ENCODE data around the gene PEX16. TPM values are rescaled to one million over a fixed set of nuclear protein-coding genes. Genes with fewer than 3 reads are reported as not detected.
A peak's percentile ranks its signal among the peaks of the same experiment; 100 is the strongest.

Gene PEX16
- total and polyA plus RNA-seq, 2 of the 13 experiments (the other 11 are each of a cell fraction or from before 2014, with no cell fraction given) = 12.5 to 21.8 TPM

- no peak for TF ChIP-seq ZNF619 (CRISPR knock-in tag; IDR thresholded peaks at IDR 0.05)
- TF ChIP-seq KDM2A (CRISPR knock-in tag; IDR thresholded peaks at IDR 0.05; ENCODE audit: borderline replicate concordance, low read depth) = peak; percentile 41; the same call in 1 of the 2 replicates
- no peak for TF ChIP-seq CERS6 (CRISPR knock-in tag; IDR thresholded peaks at IDR 0.05)
- TF ChIP-seq ZBTB25 (CRISPR knock-in tag; IDR thresholded peaks at IDR 0.05) = peak; percentile 41
- TF ChIP-seq ZNF780A (CRISPR knock-in tag; IDR thresholded peaks at IDR 0.05) = no peak
- TF ChIP-seq ZNF292 (CRISPR knock-in tag; IDR thresholded peaks at IDR 0.05; ENCODE audit: borderline replicate concordance, low read depth) = no peak
- no peak for TF ChIP-seq ZNF577 (CRISPR knock-in tag; IDR thresholded peaks at IDR 0.05; ENCODE audit: borderline replicate concordance, low read depth)
- TF ChIP-seq ZMAT5 (CRISPR knock-in tag; IDR thresholded peaks at IDR 0.05; ENCODE audit: borderline replicate concordance, low read depth) = no peak
- peak; percentile 65; the same call in 1 of the 2 replicates for TF ChIP-seq HOXA5 (CRISPR knock-in tag; IDR thresholded peaks at IDR 0.05)
- peak; percentile 91 for TF ChIP-seq GATAD1 (CRISPR knock-in tag; IDR thresholded peaks at IDR 0.05)
- TF ChIP-seq ZBTB46 (CRISPR knock-in tag; IDR thresholded peaks at IDR 0.05; ENCODE audit: borderline replicate concordance) = peak; percentile 67; the same call in 1 of the 2 replicates
- no peak for TF ChIP-seq KDM1A (CRISPR knock-in tag; IDR thresholded peaks at IDR 0.05)
- TF ChIP-seq KMT2B (CRISPR knock-in tag; IDR thresholded peaks at IDR 0.05) = peak; percentile 65; the same call in 1 of the 2 replicates
- no peak for TF ChIP-seq RERE (CRISPR knock-in tag; IDR thresholded peaks at IDR 0.05; ENCODE audit: low read depth)
- no peak for TF ChIP-seq ESRRA (CRISPR knock-in tag; IDR thresholded peaks at IDR 0.05; ENCODE audit: low read depth)
- TF ChIP-seq SAP130 (CRISPR knock-in tag; IDR thresholded peaks at IDR 0.05; ENCODE audit: low read depth) = peak; percentile 97
- TF ChIP-seq ZFP90 (CRISPR knock-in tag; IDR thresholded peaks at IDR 0.05; ENCODE audit: borderline replicate concordance) = peak; percentile 74; the same call in 1 of the 2 replicates
Measured at GRCh38 chr11:45917623-45918330, at the start of gene PEX16 (continued).
